H1 (cell line): ENCODE measurements around the gene SH3PXD2A. TPM values are rescaled to one million over a fixed set of nuclear protein-coding genes. Genes with fewer than 3 reads are reported as not detected.

ENCODE experiments used
- CTCF ChIA-PET: fragments of 300-600 bp; sonication (Branson Sonifier 250); formaldehyde crosslinking; loops from one replicate; lab custom pipeline; 2021; ENCODE audit not compliant: partially characterized antibody; lab: Charles Lee
- POLR2A ChIA-PET: fragments of 300-600 bp; sonication (Branson Sonifier 250); formaldehyde crosslinking; loops from one replicate; lab custom pipeline; 2021; ENCODE audit warnings: inconsistent platforms; ENCODE audit not compliant: partially characterized antibody; lab: Charles Lee
- DNase-seq, 2 experiments: peaks; one replicate each; pipeline versions ENCODE4 v3.0.0 to v3.0.0-alpha.2; 2010 to 2022; ENCODE audit warnings: low spot score in 2 of 2, low read depth in 1 of 2, mixed read lengths in 1 of 2
- FAIRE-seq: peaks from 2 replicates; lab custom pipeline; 2011; peaks lifted over from hg19 to GRCh38; lab: Jason Lieb, UNC
- H2AFZ ChIP-seq: 2 replicates; pipeline ENCODE4 v1.8.1; 2012; ENCODE audit warnings: low read length, inconsistent platforms
- H2AK5ac ChIP-seq: 2 replicates; pipeline ENCODE4 v1.6.1; 2013; ENCODE audit warnings: low read depth, low read length
- H2BK120ac ChIP-seq: replicated peaks from 2 replicates; pipeline ENCODE3; 2013; ENCODE audit warnings: low read depth, low read length, inconsistent platforms
- H2BK12ac ChIP-seq: 2 replicates; pipeline ENCODE4 v1.6.1; 2013; ENCODE audit warnings: low read depth, low read length
- H2BK15ac ChIP-seq: 2 replicates; pipeline ENCODE4 v1.6.1; 2013; ENCODE audit warnings: low read length
- H2BK20ac ChIP-seq: 2 replicates; pipeline ENCODE4 v1.6.1; 2013; ENCODE audit warnings: low read length
- H2BK5ac ChIP-seq: 2 replicates; pipeline ENCODE4 v1.6.1; 2013; ENCODE audit warnings: low read depth, low read length
- H3K14ac ChIP-seq: 2 replicates; pipeline ENCODE4 v1.6.1; 2013; ENCODE audit warnings: inconsistent platforms; ENCODE audit not compliant: insufficient read length
- H3K18ac ChIP-seq: 2 replicates; pipeline ENCODE4 v1.6.1; 2013; ENCODE audit warnings: low read length; ENCODE audit errors: extremely low read depth
- H3K23ac ChIP-seq: 2 replicates; pipeline ENCODE4 v1.6.1; 2013; ENCODE audit warnings: inconsistent platforms; ENCODE audit not compliant: insufficient read length
- H3K23me2 ChIP-seq: 2 replicates; pipeline ENCODE4 v1.6.1; 2013; ENCODE audit warnings: low read depth, low read length
- H3K27ac ChIP-seq: 2 replicates; pipeline ENCODE4 v1.6.1; 2011; ENCODE audit warnings: low read depth, low read length, inconsistent platforms
- H3K27me3 ChIP-seq, 4 experiments: replicated peaks in 1 of 4; 1 replicate in 1 of 4; 2 replicates in 3 of 4; pipeline versions ENCODE4 v1.6.1 to v1.8.1; 2011 to 2013; ENCODE audit warnings: low read length in 3 of 4, mild to moderate bottlenecking in 3 of 4, inconsistent platforms in 2 of 4, mixed read lengths in 2 of 4, moderate library complexity in 1 of 4; ENCODE audit not compliant: control insufficient read depth in 3 of 4, insufficient read depth in 3 of 4; ENCODE audit errors: extremely low read depth in 1 of 4
- H3K36me3 ChIP-seq, 4 experiments: 2 replicates each; pipeline versions ENCODE4 v1.6.1 to v1.8.1; 2011 to 2013; ENCODE audit warnings: mild to moderate bottlenecking in 4 of 4, low read length in 3 of 4, moderate library complexity in 2 of 4, control low read depth in 1 of 4, inconsistent platforms in 1 of 4; ENCODE audit not compliant: insufficient read depth in 4 of 4, control insufficient read depth in 2 of 4
- H3K4ac ChIP-seq: replicated peaks from 2 replicates; pipeline ENCODE3; 2013; ENCODE audit warnings: low read length, low read depth, mixed read lengths, inconsistent platforms; ENCODE audit not compliant: insufficient read length
- H3K4me1 ChIP-seq, 4 experiments: replicated peaks in 1 of 4; 1 replicate in 1 of 4; 2 replicates in 3 of 4; pipeline versions ENCODE4 v1.6.1 to v1.8.1; 2011 to 2013; ENCODE audit warnings: low read length in 3 of 4, inconsistent platforms in 2 of 4, mixed read lengths in 1 of 4; ENCODE audit not compliant: insufficient read depth in 4 of 4, control insufficient read depth in 3 of 4
- H3K4me2 ChIP-seq, 2 experiments: 2 replicates each; pipeline versions ENCODE4 v1.6.1 to v1.8.1; 2011 to 2013; ENCODE audit warnings: low read depth in 2 of 2, low read length in 2 of 2, control low read depth in 1 of 2, inconsistent platforms in 1 of 2, mild to moderate bottlenecking in 1 of 2; ENCODE audit not compliant: insufficient read depth in 1 of 2
- H3K4me3 ChIP-seq, 4 experiments: fragments of 200-600, 300-600 bp in 1 of 4; sonication (generic), shearing (Covaris generic), sonication (Bioruptor Twin) in 1 of 4; 2 replicates each; pipeline versions ENCODE4 v1.5.1 to v1.8.1; 2011 to 2016; ENCODE audit warnings: low read length in 4 of 4, low read depth in 3 of 4, control low read depth in 2 of 4, inconsistent platforms in 2 of 4, mild to moderate bottlenecking in 2 of 4, mixed read lengths in 1 of 4, moderate library complexity in 1 of 4; ENCODE audit not compliant: insufficient read depth in 2 of 4; ENCODE audit errors: extremely low read depth in 1 of 4
- H3K56ac ChIP-seq: replicated peaks from 2 replicates; pipeline ENCODE3; 2013; ENCODE audit warnings: low read depth, mild to moderate bottlenecking, mixed read lengths, low read length, inconsistent platforms; ENCODE audit not compliant: insufficient read length
- H3K79me1 ChIP-seq: 2 replicates; pipeline ENCODE4 v1.6.1; 2013; ENCODE audit warnings: low read depth, low read length, control low read depth
- H3K79me2 ChIP-seq, 2 experiments: 2 replicates each; pipeline versions ENCODE4 v1.6.1 to v1.8.1; 2012 to 2013; ENCODE audit warnings: low read length in 2 of 2, mild to moderate bottlenecking in 2 of 2, inconsistent platforms in 1 of 2; ENCODE audit not compliant: insufficient read depth in 2 of 2, control insufficient read depth in 1 of 2
- H3K9ac ChIP-seq, 4 experiments: replicated peaks in 1 of 4; 1 replicate in 1 of 4; 2 replicates in 3 of 4; pipeline versions ENCODE4 v1.6.1 to v1.8.1; 2011 to 2013; ENCODE audit warnings: low read depth in 3 of 4, low read length in 3 of 4, control low read depth in 2 of 4, mild to moderate bottlenecking in 2 of 4, moderate library complexity in 2 of 4, inconsistent platforms in 1 of 4; ENCODE audit errors: extremely low read depth in 1 of 4
- H3K9me3 ChIP-seq, 2 experiments: 2 replicates each; pipeline versions ENCODE4 v1.6.1 to v1.8.1; 2012 to 2013; ENCODE audit warnings: mild to moderate bottlenecking in 2 of 2, moderate library complexity in 2 of 2, control low read depth in 1 of 2, inconsistent platforms in 1 of 2, low read depth in 1 of 2, low read length in 1 of 2, mixed read lengths in 1 of 2; ENCODE audit not compliant: insufficient read depth in 2 of 2
- H4K20me1 ChIP-seq, 2 experiments: replicated peaks in 1 of 2; 2 replicates each; pipeline versions ENCODE3 to v1.8.1; 2011 to 2013; ENCODE audit warnings: inconsistent platforms in 2 of 2, low read length in 2 of 2, mild to moderate bottlenecking in 1 of 2; ENCODE audit not compliant: insufficient read depth in 2 of 2, control insufficient read depth in 1 of 2
- H4K5ac ChIP-seq: 2 replicates; pipeline ENCODE4 v1.6.1; 2013; ENCODE audit warnings: low read length, low read depth, mixed read lengths, inconsistent platforms; ENCODE audit not compliant: insufficient read length
- H4K8ac ChIP-seq: 2 replicates; pipeline ENCODE4 v1.8.0; 2013; ENCODE audit warnings: mild to moderate bottlenecking, moderate library complexity, low read length, inconsistent platforms; ENCODE audit not compliant: insufficient read depth; ENCODE audit errors: extremely low read depth
- H4K91ac ChIP-seq: replicated peaks from 2 replicates; pipeline ENCODE3; 2013; ENCODE audit warnings: low read length, mixed read lengths, inconsistent platforms; ENCODE audit not compliant: insufficient read length
- CBX8 ChIP-seq: fragments of 300-800, 300-1000 bp; sonication (generic); IDR thresholded peaks from 2 replicates; pipeline ENCODE4 v1.7.1; 2016; ENCODE audit warnings: low read depth, low read length, borderline replicate concordance
- HDAC2 ChIP-seq, 2 experiments: fragments of 300-600 bp in 1 of 2; sonication (generic) in 1 of 2; IDR thresholded peaks; 2 replicates each; pipeline ENCODE4 v1.6.1; 2011 to 2012; ENCODE audit warnings: low read depth in 2 of 2, low read length in 2 of 2, mild to moderate bottlenecking in 2 of 2, moderate library complexity in 2 of 2, borderline replicate concordance in 1 of 2, inconsistent platforms in 1 of 2
- KDM1A ChIP-seq: fragments of 200-600, 300-600 bp; sonication (generic); IDR thresholded peaks from 2 replicates; pipeline ENCODE4 v1.7.1; 2016; ENCODE audit warnings: mild to moderate bottlenecking, low read length, borderline replicate concordance
- TAF1 ChIP-seq: IDR thresholded peaks from 2 replicates; pipeline ENCODE4 v1.6.1; 2011; ENCODE audit warnings: mild to moderate bottlenecking, low read depth, low read length
- ZNF274 ChIP-seq: IDR thresholded peaks from 2 replicates; pipeline ENCODE4 v1.7.0; 2012; ENCODE audit warnings: low read length, borderline replicate concordance; ENCODE audit errors: extremely low read depth
- WGBS, 2 experiments: shearing (Covaris generic) in 1 of 2; methylation state at CpG; one replicate each; pipeline versions ENCODE4 v1.1.6 to v1.1.7; 2013 to 2015; ENCODE audit warnings: low lambda C conversion rate in 2 of 2, mixed read lengths in 2 of 2, inconsistent platforms in 1 of 2, low coverage in 1 of 2, missing lambda C conversion rate in 1 of 2; ENCODE audit not compliant: insufficient replicate concordance in 2 of 2, insufficient coverage in 1 of 2, insufficient read length in 1 of 2; ENCODE audit errors: extremely low coverage in 1 of 2, missing lambda C conversion rate in 1 of 2; 5-methylcytosine and 5-hydroxymethylcytosine counted together
- polyA plus RNA-seq, 7 experiments: library from polyadenylated mRNA; depleted of rRNA in 3 of 7; stranded (reverse) in 5 of 7; unstranded in 2 of 7; fragments of >200 nt in 5 of 7; fragments of 200-250 nt in 2 of 7; gene quantifications; 1 replicate in 5 of 7; 2 replicates in 1 of 7; 4 replicates in 1 of 7; pipeline versions ENCODE4 v1.2.1 to v1.2.3, GENCODE V29; 2011 to 2013; ENCODE audit warnings: missing spikeins in 2 of 7, mixed read lengths in 2 of 7
- total RNA-seq: library from RNA; stranded (reverse); fragmentation: NEBNext Ultra II Directional; extraction: Animal tissue kit (Norgen Biotek cat#: 25700); gene quantifications from 2 replicates; pipeline ENCODE4 v1.2.1, GENCODE V29; 2021

SH3PXD2A gene
- total and polyA plus RNA-seq, 2 of the 8 experiments (the other 6 are each of a cell fraction or from before 2014, with no cell fraction given), result 5.4 to 16.3 TPM

DNA sequence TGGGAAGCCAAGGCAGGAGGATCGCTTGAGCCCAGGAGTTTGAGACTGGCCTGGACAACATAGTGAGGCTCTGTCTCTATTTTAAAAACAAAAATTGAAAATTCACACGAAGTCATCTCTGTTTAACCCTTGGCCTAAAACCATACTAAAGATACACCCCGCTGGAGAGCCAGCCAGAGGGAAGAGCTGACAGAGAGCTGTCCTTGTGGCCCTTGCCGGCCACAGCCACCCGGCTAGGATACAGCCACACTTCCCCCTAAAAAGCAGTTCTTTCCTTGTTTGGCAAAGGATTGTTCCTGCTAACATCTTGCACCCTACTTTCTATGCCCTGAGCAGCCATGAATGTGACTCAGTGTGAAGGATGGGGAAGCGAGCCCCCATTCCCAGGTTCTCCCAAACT is 49.6 kb downstream of the SH3PXD2A start:
- Histone ChIP-seq H3K79me1 (no peaks in the 10 kb centered on the region), H3K4me2 (no peak overlapping the region), H3K27me3 (no peaks in the 10 kb centered on the region), H4K5ac (no peak overlapping the region), H2BK12ac (no peak overlapping the region), H3K23me2 (no peaks in the 10 kb centered on the region), H3K4me1 (peaks cover 0 to 14% (median 7%) of the 10 kb centered on the region in 4 experiments; a peak in 4 of 7 replicates), H4K91ac (no peak overlapping the region), H4K8ac (no peak overlapping the region), H2BK15ac (no peak overlapping the region), H3K27ac (no peak overlapping the region), H2BK20ac (no peak overlapping the region), H3K18ac (no peak overlapping the region), H3K4me3 (no peak overlapping the region), H3K14ac (no peak overlapping the region), H2BK120ac (no peak overlapping the region), H3K79me2 (no peaks in the 10 kb centered on the region), H3K23ac (no peak overlapping the region), H3K36me3 (no peaks in the 10 kb centered on the region), H3K9ac (no peak overlapping the region), H2AFZ (no peak overlapping the region), H3K56ac (no peak overlapping the region), H3K4ac (no peak overlapping the region), H2BK5ac (no peak overlapping the region), H2AK5ac (no peak overlapping the region), H4K20me1 (no peaks in the 10 kb centered on the region), H3K9me3 (no peaks in the 10 kb centered on the region)
- ChIA-PET POLR2A (interaction anchor here (0.5 to 1.1 kb wide), 2 partner anchors 20 to 27 kb away, joined by 3 to 4 read pairs; no protein-coding TSS in a partner anchor), CTCF (interaction anchor here (0.9 to 1.5 kb wide), 7 partner anchors 16 to 59 kb away, joined by 3 to 6 read pairs (median 3); partner anchors contain the start of gene SH3PXD2A)
- DNase-seq, result no peak
- FAIRE-seq, result no peak
- WGBS, 2 experiments, result 89% methylated on average over 6 of the region's 6 CpGs; no CpG with 5 or more reads in 1 of the 2 experiments
- TF ChIP-seq CBX8 (no peak), ZNF274 (no peak), HDAC2 (IDR thresholded peaks at IDR 0.05; ENCODE audit: borderline replicate concordance in 1 of 2, low read depth in 2 of 2, low read length in 2 of 2) (no peak), KDM1A (no peak), TAF1 (no peak)
